ENCODE data around the gene CST7. TPM values are rescaled to one million over a fixed set of nuclear protein-coding genes. Genes with fewer than 3 reads are reported as not detected.

CST7 gene
- total RNA-seq, 1 experiment from 2014 or later: not detected

- Histone ChIP-seq H3K9me3 (ENCODE audit: low read length) (no peaks in the 10 kb centered on the region), H3K4me3 (ENCODE audit: low read length) (no peak overlapping the region), H3K9ac (ENCODE audit: low read length) (no peak overlapping the region), H3F3A (ENCODE audit: low read length, unreplicated experiment) (no peaks in the 10 kb centered on the region), H4K20me1 (ENCODE audit: low read length) (no peaks in the 10 kb centered on the region), H3K27ac (ENCODE audit: low read length) (no peak overlapping the region), H3K27me3 (ENCODE audit: low read length) (peaks cover 61% of the 10 kb centered on the region), H3K9me2 (replicated peaks; ENCODE audit: low read length) (no peaks in the 10 kb centered on the region), H3K36me3 (ENCODE audit: low read depth, low read length) (no peaks in the 10 kb centered on the region), H3K79me2 (ENCODE audit: low read length) (no peaks in the 10 kb centered on the region), H2AFZ (ENCODE audit: low read length) (no peak overlapping the region), H3K4me2 (ENCODE audit: low read length) (no peak overlapping the region), H3K4me1 (ENCODE audit: insufficient read depth, low read length) (no peaks in the 10 kb centered on the region)
- CTCF ChIA-PET: no interaction called here
- ATAC-seq (no peak), DNase-seq (no peak)
- BruUV-seq (replicated peaks): no TSS peak
- POLR2A ChIA-PET (ENCODE audit: unreplicated experiment): no interaction called here
- intact Hi-C loops (cut with micrococcal nuclease): no loop called here
- TF ChIP-seq CTCF (conservative IDR thresholded peaks at IDR 0.05; ENCODE audit: low read depth, low read length) (no peak), EZH2phosphoT487 (IDR thresholded peaks at IDR 0.05; ENCODE audit: borderline replicate concordance, low read length) (no peak), EZH2 (IDR thresholded peaks at IDR 0.05; ENCODE audit: low read length, unreplicated experiment) (no peak)
Measured at GRCh38 chr20:24911461-24911860, 37.6 kb upstream of the CST7 start.

- H3K4me3 ChIP-seq (ENCODE audit: low read length): no peak overlapping the region
- H3K9ac ChIP-seq (ENCODE audit: low read length): no peak overlapping the region
- POLR2A ChIA-PET (ENCODE audit: unreplicated experiment): no interaction called here
- no peak for TF ChIP-seq EZH2 (IDR thresholded peaks at IDR 0.05; ENCODE audit: low read length, unreplicated experiment)
- no peak for TF ChIP-seq EZH2phosphoT487 (IDR thresholded peaks at IDR 0.05; ENCODE audit: borderline replicate concordance, low read length)
- no peak for TF ChIP-seq CTCF (conservative IDR thresholded peaks at IDR 0.05; ENCODE audit: low read depth, low read length)
- H2AFZ ChIP-seq (ENCODE audit: low read length): no peak overlapping the region
- no peaks in the 10 kb centered on the region for H3K36me3 ChIP-seq (ENCODE audit: low read depth, low read length)
- no TSS peak for BruUV-seq (replicated peaks)
- H3K79me2 ChIP-seq (ENCODE audit: low read length): no peaks in the 10 kb centered on the region
- DNase-seq: no peak
- H3K4me1 ChIP-seq (ENCODE audit: insufficient read depth, low read length): no peaks in the 10 kb centered on the region
- H3K27me3 ChIP-seq (ENCODE audit: low read length): peaks cover 72% of the 10 kb centered on the region
- H3K27ac ChIP-seq (ENCODE audit: low read length): no peak overlapping the region
- CTCF ChIA-PET: no interaction called here
- intact Hi-C loops (cut with micrococcal nuclease): no loop called here
- H3F3A ChIP-seq (ENCODE audit: low read length, unreplicated experiment): no peaks in the 10 kb centered on the region
- H4K20me1 ChIP-seq (ENCODE audit: low read length): no peaks in the 10 kb centered on the region
- ATAC-seq: no peak
- H3K9me3 ChIP-seq (ENCODE audit: low read length): no peaks in the 10 kb centered on the region
- H3K9me2 ChIP-seq (replicated peaks; ENCODE audit: low read length): no peaks in the 10 kb centered on the region
- H3K4me2 ChIP-seq (ENCODE audit: low read length): no peak overlapping the region
Measured at GRCh38 chr20:24912397-24913075, 36.5 kb upstream of the CST7 start.

- BruUV-seq (replicated peaks): no TSS peak
- POLR2A ChIA-PET (ENCODE audit: unreplicated experiment): no interaction called here
- TF ChIP-seq EZH2phosphoT487 (IDR thresholded peaks at IDR 0.05; ENCODE audit: borderline replicate concordance, low read length): no peak
- no peak for TF ChIP-seq CTCF (conservative IDR thresholded peaks at IDR 0.05; ENCODE audit: low read depth, low read length)
- TF ChIP-seq EZH2 (IDR thresholded peaks at IDR 0.05; ENCODE audit: low read length, unreplicated experiment): no peak
- Histone ChIP-seq H3K4me3 (ENCODE audit: low read length) (no peak overlapping the region), H2AFZ (ENCODE audit: low read length) (no peak overlapping the region), H3K79me2 (ENCODE audit: low read length) (no peaks in the 10 kb centered on the region), H3K9ac (ENCODE audit: low read length) (no peak overlapping the region), H3K36me3 (ENCODE audit: low read depth, low read length) (no peaks in the 10 kb centered on the region), H3K9me2 (replicated peaks; ENCODE audit: low read length) (no peaks in the 10 kb centered on the region), H3K4me2 (ENCODE audit: low read length) (no peak overlapping the region), H4K20me1 (ENCODE audit: low read length) (no peaks in the 10 kb centered on the region), H3K27me3 (ENCODE audit: low read length) (peaks cover 73% of the 10 kb centered on the region), H3K4me1 (ENCODE audit: insufficient read depth, low read length) (no peaks in the 10 kb centered on the region), H3F3A (ENCODE audit: low read length, unreplicated experiment) (no peaks in the 10 kb centered on the region), H3K9me3 (ENCODE audit: low read length) (no peaks in the 10 kb centered on the region), H3K27ac (ENCODE audit: low read length) (no peak overlapping the region)
- DNase-seq: no peak
- intact Hi-C loops (cut with micrococcal nuclease): no loop called here
- CTCF ChIA-PET: no interaction called here
- ATAC-seq: no peak
Measured at GRCh38 chr20:24913076-24913628, 35.9 kb upstream of the CST7 start.
